Measurements from ENCODE around the gene FBN1. TPM values are rescaled to one million over a fixed set of nuclear protein-coding genes. Genes with fewer than 3 reads are reported as not detected.

Gene FBN1
- total RNA-seq, 2 donors from 2014 or later: 5.5 to 5.9 TPM

DNA sequence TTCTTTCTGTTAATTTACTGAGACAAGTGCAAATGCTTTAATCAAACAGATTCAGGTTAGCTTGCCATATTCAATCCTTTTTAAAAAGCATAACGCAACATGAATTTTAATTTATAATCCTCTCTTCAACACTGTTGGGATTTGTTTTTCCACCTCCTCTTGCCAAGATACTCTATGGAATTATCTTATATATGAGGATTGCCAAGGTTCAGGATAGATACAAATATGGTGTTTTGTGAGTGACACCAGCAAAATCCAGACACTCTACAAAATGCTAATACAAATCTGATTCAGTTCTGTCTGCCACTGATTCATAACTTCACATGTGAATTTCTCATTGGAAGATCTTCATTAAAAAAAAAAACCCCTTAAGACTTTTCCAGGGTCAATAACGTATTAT, 104.8 kb downstream of the FBN1 start:
- no peak overlapping the region for H3K27ac ChIP-seq (ENCODE audit: low read depth, low read length)
- Mint-ChIP-seq H3K27ac (no peak overlapping the region), H3K36me3 (ENCODE audit: low read depth) (no peaks in the 10 kb centered on the region), H3K9me3 (no peaks in the 10 kb centered on the region), H3K4me3 (no peak overlapping the region), H3K27me3 (ENCODE audit: insufficient read depth) (no peaks in the 10 kb centered on the region), H3K4me1 (peaks cover 10% of the 10 kb centered on the region)
- no peaks in the 10 kb centered on the region for H3K36me3 ChIP-seq (ENCODE audit: control insufficient read depth, insufficient read depth, low read length)
- no peak overlapping the region for H3K9ac ChIP-seq (ENCODE audit: extremely low read depth, low read length, poor library complexity, severe bottlenecking)
- no peak for DNase-seq
- no peaks in the 10 kb centered on the region for H3K4me1 ChIP-seq (ENCODE audit: control insufficient read depth, insufficient read depth, low read length)
- no peaks in the 10 kb centered on the region for H3K27me3 ChIP-seq (ENCODE audit: control insufficient read depth, insufficient read depth, low read length, poor library complexity, severe bottlenecking)
- WGBS, 2 experiments (ENCODE audit: insufficient coverage in 1 of 2, insufficient read length in 1 of 2): 100% methylated on average over 1 of the region's 2 CpGs; no CpG with 5 or more reads in 1 of the 2 experiments
- H3K4me3 ChIP-seq (ENCODE audit: low read length): no peak overlapping the region
- H3K9me3 ChIP-seq (ENCODE audit: control insufficient read depth, low read length): no peaks in the 10 kb centered on the region
- no peak for TF ChIP-seq CTCF (conservative IDR thresholded peaks at IDR 0.05)

DNA sequence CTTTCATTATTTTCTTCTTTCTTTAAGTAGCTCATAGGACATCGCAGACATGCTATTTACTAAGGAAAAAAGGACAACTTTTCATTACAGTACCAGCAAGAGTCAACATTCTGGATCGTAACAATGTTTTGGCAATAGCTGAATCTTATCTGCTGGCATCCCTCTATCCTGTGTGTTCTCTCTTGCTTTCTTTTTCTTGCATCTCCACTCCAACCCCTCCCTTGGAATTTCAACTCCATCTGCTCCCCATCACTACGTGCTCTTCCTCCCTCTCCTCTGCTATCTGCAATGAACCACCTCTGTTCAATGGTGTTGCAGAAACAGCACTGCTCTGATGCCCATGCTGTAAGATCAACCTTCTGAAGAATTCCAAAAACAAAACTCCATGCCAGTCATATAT, 106.6 kb downstream of the FBN1 start:
- Mint-ChIP-seq H3K27me3 (ENCODE audit: insufficient read depth) (no peaks in the 10 kb centered on the region), H3K36me3 (ENCODE audit: low read depth) (no peaks in the 10 kb centered on the region), H3K9me3 (no peaks in the 10 kb centered on the region), H3K4me1 (peaks cover 10% of the 10 kb centered on the region), H3K27ac (no peak overlapping the region), H3K4me3 (no peak overlapping the region)
- H3K9me3 ChIP-seq (ENCODE audit: control insufficient read depth, low read length): no peaks in the 10 kb centered on the region
- H3K27me3 ChIP-seq (ENCODE audit: control insufficient read depth, insufficient read depth, low read length, poor library complexity, severe bottlenecking): no peaks in the 10 kb centered on the region
- TF ChIP-seq CTCF (conservative IDR thresholded peaks at IDR 0.05): no peak
- no peaks in the 10 kb centered on the region for H3K36me3 ChIP-seq (ENCODE audit: control insufficient read depth, insufficient read depth, low read length)
- DNase-seq: no peak
- no peak overlapping the region for H3K9ac ChIP-seq (ENCODE audit: extremely low read depth, low read length, poor library complexity, severe bottlenecking)
- 92 to 95% methylated on average over 3 of the region's 3 CpGs for WGBS, 2 experiments (ENCODE audit: insufficient coverage in 1 of 2, insufficient read length in 1 of 2)
- no peak overlapping the region for H3K4me3 ChIP-seq (ENCODE audit: low read length)
- no peaks in the 10 kb centered on the region for H3K4me1 ChIP-seq (ENCODE audit: control insufficient read depth, insufficient read depth, low read length)
- H3K27ac ChIP-seq (ENCODE audit: low read depth, low read length): no peak overlapping the region

GRCh38 chr15:48537271-48538113, 108.0 kb downstream of the FBN1 start:
- Histone ChIP-seq H3K27ac (ENCODE audit: low read depth, low read length) (no peak overlapping the region), H3K36me3 (ENCODE audit: control insufficient read depth, insufficient read depth, low read length) (no peaks in the 10 kb centered on the region), H3K27me3 (ENCODE audit: control insufficient read depth, insufficient read depth, low read length, poor library complexity, severe bottlenecking) (no peaks in the 10 kb centered on the region), H3K9ac (ENCODE audit: extremely low read depth, low read length, poor library complexity, severe bottlenecking) (no peak overlapping the region), H3K4me1 (ENCODE audit: control insufficient read depth, insufficient read depth, low read length) (no peaks in the 10 kb centered on the region), H3K4me3 (ENCODE audit: low read length) (no peak overlapping the region), H3K9me3 (ENCODE audit: control insufficient read depth, low read length) (no peaks in the 10 kb centered on the region)
- no peak for TF ChIP-seq CTCF (conservative IDR thresholded peaks at IDR 0.05)
- Mint-ChIP-seq H3K27me3 (ENCODE audit: insufficient read depth) (no peaks in the 10 kb centered on the region), H3K36me3 (ENCODE audit: low read depth) (no peaks in the 10 kb centered on the region), H3K4me3 (no peak overlapping the region), H3K4me1 (peaks cover 10% of the 10 kb centered on the region), H3K9me3 (no peaks in the 10 kb centered on the region), H3K27ac (no peak overlapping the region)
- 92 to 94% methylated on average over 14 to 16 of the region's 16 CpGs for WGBS, 2 experiments (ENCODE audit: insufficient coverage in 1 of 2, insufficient read length in 1 of 2)
- DNase-seq: no peak
